ENCODE measurements around the gene SMPD1.
A peak's percentile ranks its signal among the peaks of the same experiment; 100 is the strongest.

The SMPD1 gene

DNA sequence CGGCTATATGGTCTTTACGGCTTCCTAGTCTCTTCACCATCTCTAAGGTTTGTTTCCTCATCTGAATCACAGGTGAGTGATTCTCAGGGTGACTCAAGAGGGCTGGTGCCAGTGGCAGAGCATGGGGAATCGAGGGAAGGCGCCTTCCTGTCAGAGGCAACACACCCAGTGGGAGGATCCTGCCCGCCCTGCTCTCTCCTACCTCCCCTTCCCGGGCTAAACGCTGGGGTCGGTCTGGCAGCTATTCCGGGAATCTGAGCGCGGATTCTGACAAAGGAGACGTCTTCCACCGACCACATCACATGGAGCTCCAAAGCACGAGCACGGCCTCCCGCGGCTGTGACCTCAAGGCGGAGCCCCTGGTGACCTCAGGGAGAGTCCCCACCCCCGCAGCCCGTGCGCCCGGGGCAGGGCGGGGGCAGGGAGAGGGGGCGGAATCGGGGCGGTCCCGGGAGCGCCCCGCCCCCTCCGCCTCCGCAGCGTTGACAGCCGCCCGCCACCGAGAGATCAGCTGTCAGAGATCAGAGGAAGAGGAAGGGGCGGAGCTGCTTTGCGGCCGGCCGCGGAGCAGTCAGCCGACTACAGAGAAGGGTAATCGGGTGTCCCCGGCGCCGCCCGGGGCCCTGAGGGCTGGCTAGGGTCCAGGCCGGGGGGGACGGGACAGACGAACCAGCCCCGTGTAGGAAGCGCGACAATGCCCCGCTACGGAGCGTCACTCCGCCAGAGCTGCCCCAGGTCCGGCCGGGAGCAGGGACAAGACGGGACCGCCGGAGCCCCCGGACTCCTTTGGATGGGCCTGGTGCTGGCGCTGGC, at the start of gene SMPD1:
Gene SMPD1, plus strand, starts transcription at position 570 of the 813 bp plus-strand sequence. Its CDS starts 125 bp downstream, at position 695.
- peak; percentile 93 for DNase-seq

- no peak for DNase-seq
Measured at GRCh38 chr11:6345366-6345765, 44.9 kb upstream of the SMPD1 start.

- DNase-seq = no peak
Measured at GRCh38 chr11:6350043-6350442, 40.2 kb upstream of the SMPD1 start.

- DNase-seq = no peak
Measured at GRCh38 chr11:6350486-6350885, 39.8 kb upstream of the SMPD1 start.

GRCh38 chr11:6351782-6352382, 38.4 kb upstream of the SMPD1 start:
- DNase-seq = peak; percentile 38

GRCh38 chr11:6353367-6353987, 36.8 kb upstream of the SMPD1 start:
- DNase-seq = peak; percentile 70

DNA sequence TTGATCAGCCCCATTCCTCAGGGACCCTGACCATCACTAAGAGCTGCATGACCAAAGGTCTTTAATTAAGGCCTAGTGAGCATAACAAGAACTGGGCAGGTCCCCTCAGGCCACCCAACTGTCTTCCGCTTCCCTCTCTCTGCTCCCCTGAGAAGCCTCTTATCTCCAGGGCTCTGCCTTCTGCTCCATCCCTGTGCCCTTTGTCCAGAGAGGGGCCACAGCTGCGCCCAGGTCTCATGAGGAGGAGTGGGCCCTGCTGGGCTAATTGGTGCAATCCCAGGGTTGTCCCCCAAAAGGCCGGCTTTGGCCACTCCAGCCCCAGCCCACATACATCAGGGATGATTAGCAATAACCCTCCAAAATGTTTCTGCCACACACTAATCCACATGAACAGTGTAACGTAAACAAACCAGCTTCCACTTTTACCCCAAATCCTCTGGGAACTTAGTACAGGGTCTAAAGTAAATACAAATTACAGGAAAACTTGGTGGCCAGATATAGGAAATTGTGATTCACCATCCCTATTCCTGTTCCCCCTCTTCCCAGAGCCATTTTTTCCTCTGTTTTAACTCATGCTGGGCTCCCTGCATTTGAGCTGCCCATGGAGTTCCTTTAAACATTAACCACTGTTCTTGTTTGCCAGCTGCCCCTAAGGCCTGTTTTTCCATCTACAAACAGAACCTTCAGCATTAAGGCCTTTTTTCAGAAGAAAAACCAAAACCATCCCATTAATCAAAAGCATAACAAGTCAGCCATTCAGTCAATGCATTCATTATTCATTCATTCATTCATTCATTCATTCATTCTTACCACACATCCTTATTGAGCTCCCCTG, 35.4 kb upstream of the SMPD1 start:
- DNase-seq = no peak

- no peak for DNase-seq
Measured at GRCh38 chr11:6356503-6357055, 33.7 kb upstream of the SMPD1 start.

DNA sequence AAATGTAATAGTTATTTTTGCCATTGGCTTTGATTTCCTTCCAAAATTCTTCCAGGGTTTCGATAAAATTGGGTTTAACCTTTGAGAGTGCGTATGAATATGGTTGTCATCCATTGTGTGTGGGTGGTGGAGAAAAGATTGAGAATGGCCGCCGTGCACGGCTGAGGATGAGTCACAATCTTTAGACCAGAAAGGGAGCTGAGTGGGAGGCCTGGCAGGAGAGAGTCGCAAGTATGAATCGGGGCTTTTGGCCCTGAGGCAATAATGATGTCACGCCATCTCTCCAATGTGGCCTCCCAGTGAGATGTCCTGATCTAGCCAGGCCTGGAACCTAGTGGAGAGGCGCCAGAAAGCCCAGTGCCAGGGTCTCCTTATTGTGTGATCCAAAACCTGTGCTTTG, 33.1 kb upstream of the SMPD1 start:
- DNase-seq = no peak

DNA sequence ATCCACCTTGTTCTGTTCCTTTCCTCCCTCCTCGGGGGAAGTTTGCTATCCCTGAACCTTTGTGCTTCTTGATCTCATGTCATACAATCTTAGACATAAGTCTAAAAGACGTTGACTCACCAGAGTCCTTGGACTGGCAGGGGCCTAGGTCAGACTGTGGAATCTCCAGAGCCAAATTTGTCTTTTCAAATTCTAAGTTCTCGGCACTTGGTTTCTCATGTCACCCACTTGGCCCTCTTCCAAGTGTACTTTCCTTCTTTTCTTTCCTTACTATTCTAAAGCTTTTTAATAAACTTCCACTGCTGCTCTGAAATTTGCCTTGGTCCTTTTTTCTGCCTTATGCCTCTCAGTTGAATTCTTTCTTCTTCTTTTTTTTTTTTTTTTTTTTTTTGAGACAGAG, 30.1 kb upstream of the SMPD1 start:
- no peak for DNase-seq

DNA sequence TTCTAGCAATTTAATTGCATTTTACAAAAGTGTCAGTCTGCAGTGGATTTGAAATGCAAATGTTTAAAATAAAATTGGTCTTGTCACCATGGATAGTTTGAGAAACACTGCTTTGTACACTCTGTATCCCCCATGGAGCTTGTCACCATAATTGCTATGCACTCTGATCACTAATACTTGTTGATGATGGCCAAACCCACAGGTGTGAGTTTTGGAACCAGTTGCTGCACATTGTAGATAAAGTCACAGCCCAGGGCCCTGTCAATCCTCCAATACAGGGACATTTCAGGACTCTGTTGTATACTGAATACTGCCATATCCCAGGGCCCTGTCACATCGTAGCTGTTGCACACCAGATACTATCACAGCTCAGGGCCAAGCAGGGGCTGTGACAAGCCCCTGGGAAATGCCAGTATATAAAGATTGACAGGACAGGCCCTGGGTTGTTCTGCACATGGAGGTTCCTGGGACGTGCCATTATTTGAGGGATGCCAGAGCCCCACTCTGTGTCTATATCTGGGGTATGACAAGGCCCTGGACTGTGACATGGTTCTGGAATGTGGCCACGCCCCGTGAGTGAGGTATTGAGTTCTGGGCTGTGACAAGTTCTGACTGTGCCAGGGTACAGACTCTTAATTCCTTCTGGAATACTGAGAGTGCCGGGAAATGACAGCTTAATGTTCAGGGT, 27.9 kb upstream of the SMPD1 start:
- DNase-seq = no peak

- DNase-seq = peak; percentile 80
Measured at GRCh38 chr11:6362873-6363678, 27.2 kb upstream of the SMPD1 start.

- DNase-seq = no peak
Measured at GRCh38 chr11:6365659-6366058, 24.6 kb upstream of the SMPD1 start.

DNA sequence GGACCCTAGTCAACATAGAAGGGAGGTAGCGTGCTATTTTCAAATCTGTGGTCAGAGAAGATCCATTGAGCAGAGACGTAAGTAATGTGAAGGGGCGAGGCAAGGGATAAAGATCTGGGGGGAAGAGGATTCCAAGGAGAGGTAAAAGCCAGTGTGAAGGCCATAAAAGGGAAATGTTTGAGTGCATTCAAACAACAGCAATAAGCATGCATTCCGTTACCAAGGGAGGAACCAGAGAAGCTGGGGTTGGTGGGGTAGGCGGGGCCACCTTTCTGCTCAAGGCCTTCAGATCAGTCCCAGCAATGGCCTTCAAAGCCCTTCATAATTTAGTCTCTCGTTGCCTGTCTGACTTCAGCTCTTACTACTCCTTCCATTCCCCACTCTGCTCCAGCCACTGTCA, 18.4 kb upstream of the SMPD1 start:
- no peak for DNase-seq

DNA sequence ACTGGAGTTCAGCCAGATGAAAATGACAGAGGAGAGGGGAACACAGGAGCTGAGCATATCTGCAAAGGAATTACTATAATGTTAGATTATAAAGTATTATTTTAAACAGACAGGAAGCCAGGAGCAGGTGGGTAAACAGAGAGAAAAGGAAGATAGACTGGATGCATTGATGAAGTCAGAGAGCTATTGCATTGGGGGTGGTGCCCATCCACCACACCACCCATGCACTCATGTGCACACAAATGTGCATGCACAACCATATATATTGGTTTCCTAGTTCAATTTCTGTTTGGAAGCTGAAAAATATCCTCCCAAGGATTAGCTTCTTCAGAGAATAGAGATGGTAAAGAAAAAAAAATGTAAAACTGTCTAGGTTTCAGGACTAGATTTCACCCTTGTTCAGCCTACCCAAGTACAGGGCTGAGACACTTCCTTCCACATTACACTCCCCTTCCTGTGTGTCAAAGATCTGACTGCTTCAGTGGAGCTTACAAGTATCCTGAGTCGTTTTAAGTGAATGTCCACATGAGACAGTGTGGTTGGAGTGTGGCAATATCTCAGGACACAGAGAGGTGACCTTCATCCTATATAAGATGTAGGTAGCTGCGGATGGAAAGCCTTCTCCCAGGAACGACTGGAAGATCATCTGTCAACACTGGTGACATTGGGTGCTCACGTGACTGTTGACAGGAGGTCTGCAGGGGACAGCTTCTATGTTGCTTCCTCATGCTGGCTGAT, 12.2 kb upstream of the SMPD1 start:
- DNase-seq = no peak

DNA sequence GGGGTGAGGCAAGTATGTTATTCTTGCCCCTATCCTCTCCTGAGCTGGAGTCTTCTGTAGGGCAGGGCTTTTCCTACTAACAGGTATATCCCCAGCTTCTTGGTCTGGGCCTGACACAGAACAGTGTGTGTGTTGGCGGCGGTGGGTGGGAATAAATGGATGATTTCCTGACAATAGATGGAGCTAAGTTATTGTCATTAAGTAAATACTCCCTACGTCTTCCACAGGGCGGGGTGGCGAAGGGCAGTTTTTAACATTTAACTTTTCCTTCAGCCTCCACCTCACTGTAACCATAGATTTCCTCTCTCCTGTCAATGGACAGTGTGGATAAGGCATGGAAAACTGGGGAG, 11.7 kb upstream of the SMPD1 start:
- no peak for DNase-seq

GRCh38 chr11:6385046-6385777, 5.1 kb upstream of the SMPD1 start:
- no peak for DNase-seq

DNA sequence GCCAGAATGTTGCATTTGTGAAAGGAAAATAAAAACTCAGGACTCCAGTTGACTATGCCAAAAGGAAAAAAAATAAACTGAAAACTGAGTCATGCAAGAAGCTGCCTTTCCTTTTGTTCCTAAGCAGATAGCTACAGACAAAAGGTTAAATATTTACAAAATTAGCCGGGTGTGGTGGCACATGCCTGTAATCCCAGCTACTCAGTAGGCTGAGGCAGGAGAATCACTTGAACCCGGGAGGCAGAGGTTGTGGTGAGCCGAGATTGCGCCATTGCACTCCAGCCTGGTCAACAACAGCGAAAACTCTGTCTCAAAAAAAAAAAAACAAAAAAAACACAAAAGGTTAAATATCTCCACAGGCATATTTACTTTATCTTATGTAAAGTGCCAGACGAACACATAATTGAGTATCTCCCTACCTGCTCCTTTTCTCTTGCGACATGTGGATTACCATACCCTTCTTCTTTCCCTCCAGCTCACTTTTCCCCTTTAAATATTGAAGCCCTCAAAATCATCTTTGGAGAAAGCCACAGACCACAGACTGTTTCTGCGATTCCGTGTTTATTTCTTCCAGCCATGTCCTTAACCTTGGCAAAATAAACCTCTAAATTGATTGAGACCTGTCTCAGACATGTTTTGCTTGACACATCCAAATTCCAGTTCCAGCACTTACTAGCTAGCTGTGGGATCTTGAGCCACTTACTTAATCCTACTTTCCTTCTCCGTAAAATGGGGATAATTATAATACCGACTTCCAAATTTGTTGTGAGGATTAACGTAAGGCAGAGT, 2.3 kb upstream of the SMPD1 start:
- DNase-seq = no peak

DNA sequence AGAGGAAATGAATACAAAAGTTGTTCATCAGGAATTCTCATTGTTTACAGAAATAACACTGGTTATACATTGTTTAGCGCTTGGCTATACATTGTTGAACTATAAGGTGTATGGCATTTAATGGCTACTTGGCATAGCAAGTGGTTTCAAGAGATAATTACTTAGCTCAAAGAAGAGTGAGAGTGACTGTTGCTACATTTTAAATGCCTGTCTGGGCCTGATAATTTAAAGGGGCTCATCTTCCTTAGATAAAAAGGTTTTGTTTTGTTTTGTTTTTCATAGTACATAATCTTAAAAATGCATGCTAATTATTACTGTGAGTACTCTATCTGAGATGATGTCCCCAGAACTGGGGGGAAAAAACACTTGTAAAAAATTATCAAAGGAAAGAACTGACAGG, 1.5 kb upstream of the SMPD1 start:
- no peak for DNase-seq
